ENCODE measurements around the gene OASL. TPM values are rescaled to one million over a fixed set of nuclear protein-coding genes. Genes with fewer than 3 reads are reported as not detected.

OASL gene
- total and polyA plus RNA-seq, 9 of the 15 experiments (the other 6 are each of a cell fraction or from before 2014, with no cell fraction given), result 0.14 TPM; not detected in 8

DNA sequence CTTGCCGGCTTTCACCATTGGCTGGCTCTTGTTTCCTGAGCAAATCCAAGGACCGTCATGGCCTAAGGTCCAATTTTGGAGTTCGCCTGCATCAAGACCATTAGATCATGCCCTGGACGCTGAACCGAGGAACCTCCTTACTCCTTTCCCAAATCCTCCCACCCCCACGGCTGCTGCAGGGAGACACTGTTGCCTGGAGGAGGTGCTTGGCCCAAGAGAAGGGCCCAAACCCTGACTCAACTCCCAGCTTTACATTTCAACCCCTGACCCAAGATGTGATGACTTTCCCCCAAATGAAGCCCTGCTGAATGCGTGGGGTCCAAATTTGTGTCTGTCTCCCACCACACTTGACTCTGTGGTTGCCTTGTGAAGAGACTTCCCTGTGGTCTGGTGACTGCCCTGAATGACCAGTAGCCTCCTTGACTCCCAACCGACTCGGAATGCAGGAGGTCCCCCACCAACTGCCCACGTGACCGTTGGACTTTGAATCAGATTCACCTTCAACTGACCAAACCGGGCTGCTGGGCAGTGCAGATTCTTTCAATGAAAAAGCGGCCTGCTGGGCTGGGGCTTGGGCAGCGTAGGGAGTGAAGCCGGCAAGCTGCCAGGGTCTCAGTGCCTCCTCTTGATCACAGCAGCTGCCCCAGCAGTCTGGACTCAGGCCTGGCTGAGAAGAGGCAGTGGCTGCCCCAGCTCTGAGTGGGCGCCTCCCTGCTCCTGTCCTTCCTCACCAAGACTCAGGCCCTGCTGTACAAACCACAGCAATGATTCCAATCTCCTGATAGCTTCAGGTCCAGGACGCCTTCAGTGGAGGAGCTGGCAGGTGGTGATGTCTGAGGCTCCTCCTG, 46.7 kb upstream of the OASL start:
- Histone ChIP-seq H3K4me1 (replicated peaks in 1 of 2; ENCODE audit: control insufficient read depth in 2 of 2, insufficient read depth in 2 of 2, low read length in 2 of 2) (peaks cover 3 to 5% of the 10 kb centered on the region in 2 experiments; a peak in 2 of 5 replicates), H3K36me3 (ENCODE audit: control insufficient read depth, insufficient read depth, low read length) (no peaks in the 10 kb centered on the region), H3K9ac (ENCODE audit: insufficient read depth in 1 of 2, low read depth in 2 of 2, low read length in 2 of 2) (no peak overlapping the region), H2AFZ (ENCODE audit: low read depth, low read length) (peak overlapping the region; percentile 15), H3K4me2 (ENCODE audit: insufficient read depth, low read length) (no peak overlapping the region), H3K27ac (ENCODE audit: extremely low read depth, low read depth, low read length) (no peak overlapping the region), H3K27me3 (ENCODE audit: control insufficient read depth in 2 of 2, insufficient read depth in 2 of 2, low read length in 2 of 2) (peaks cover 0 to 10% of the 10 kb centered on the region in 2 experiments; a peak in 2 of 5 replicates), H3K9me3 (replicated peaks; ENCODE audit: control insufficient read depth, insufficient read depth, low read depth, low read length) (no peaks in the 10 kb centered on the region), H4K20me1 (replicated peaks; ENCODE audit: control insufficient read depth, insufficient read depth, low read length) (no peaks in the 10 kb centered on the region), H3K9me1 (ENCODE audit: control insufficient read depth, insufficient read depth, low read length) (no peaks in the 10 kb centered on the region), H3K4me3 (no peak overlapping the region), H3K79me2 (ENCODE audit: control insufficient read depth, insufficient read depth, low read length) (no peaks in the 10 kb centered on the region)
- ChIA-PET POLR2A (interaction anchor here (0.5 to 1.3 kb wide), 4 partner anchors 8 to 183 kb away, joined by 3 to 5 read pairs (median 4); no protein-coding TSS in a partner anchor), CTCF (ENCODE audit: low intra/inter-chr PET ratio) (no interaction called here)
- WGBS (ENCODE audit: insufficient coverage, low coverage, missing lambda C conversion rate), result 50% methylated on average over 17 of the region's 17 CpGs
- TF ChIP-seq, protein P1, sequence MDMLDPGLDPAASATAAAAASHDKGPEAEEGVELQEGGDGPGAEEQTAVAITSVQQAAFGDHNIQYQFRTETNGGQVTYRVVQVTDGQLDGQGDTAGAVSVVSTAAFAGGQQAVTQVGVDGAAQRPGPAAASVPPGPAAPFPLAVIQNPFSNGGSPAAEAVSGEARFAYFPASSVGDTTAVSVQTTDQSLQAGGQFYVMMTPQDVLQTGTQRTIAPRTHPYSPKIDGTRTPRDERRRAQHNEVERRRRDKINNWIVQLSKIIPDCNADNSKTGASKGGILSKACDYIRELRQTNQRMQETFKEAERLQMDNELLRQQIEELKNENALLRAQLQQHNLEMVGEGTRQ (CRISPR knock-in tag; IDR thresholded peaks at IDR 0.05), result peak; percentile 76
- 0 out of 2 replicates have a peak, but pooled peaks have one; percentile 24 for TF ChIP-seq RAD51 (IDR thresholded peaks at IDR 0.05; ENCODE audit: borderline replicate concordance, low read depth)
- no peak for TF ChIP-seq STAG1 (CRISPR knock-in tag; IDR thresholded peaks at IDR 0.05; ENCODE audit: borderline replicate concordance)
- no peak for TF ChIP-seq MEF2D (tag; conservative IDR thresholded peaks at IDR 0.05; ENCODE audit: low read depth)
- 0 out of 4 replicates have a peak, but pooled peaks of 1 of the 2 experiments have one; percentile 14 for TF ChIP-seq SRF (CRISPR knock-in tag; IDR thresholded peaks at IDR 0.05)
- TF ChIP-seq, protein P2, sequence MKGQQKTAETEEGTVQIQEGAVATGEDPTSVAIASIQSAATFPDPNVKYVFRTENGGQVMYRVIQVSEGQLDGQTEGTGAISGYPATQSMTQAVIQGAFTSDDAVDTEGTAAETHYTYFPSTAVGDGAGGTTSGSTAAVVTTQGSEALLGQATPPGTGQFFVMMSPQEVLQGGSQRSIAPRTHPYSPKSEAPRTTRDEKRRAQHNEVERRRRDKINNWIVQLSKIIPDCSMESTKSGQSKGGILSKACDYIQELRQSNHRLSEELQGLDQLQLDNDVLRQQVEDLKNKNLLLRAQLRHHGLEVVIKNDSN (CRISPR knock-in tag; IDR thresholded peaks at IDR 0.05), result peak; percentile 59; the same call in 1 of the 2 replicates
- TF ChIP-seq NR2C2 (CRISPR knock-in tag; IDR thresholded peaks at IDR 0.05), result no peak
- TF ChIP-seq NR2C2 (tag; IDR thresholded peaks at IDR 0.05), result 0 out of 2 replicates have a peak, but pooled peaks have one; percentile 36
- ATAC-seq, result 0 out of 3 replicates have a peak, but pooled peaks have one; percentile 28
- in situ Hi-C loops (cut with MboI), result no loop called here
- intact Hi-C loops (cut with micrococcal nuclease), result no loop called here
- no peak for DNase-seq (ENCODE audit: extremely low read depth in 1 of 4, low spot score in 3 of 4)
- no peak for FAIRE-seq
- no TSS peak for BruUV-seq (replicated peaks)
